HG03342 (cell line): ENCODE data around the gene HSH2D.
A peak's percentile ranks its signal among the peaks of the same experiment; 100 is the strongest.
"Not testable (repeated sequence)": the region's sequence is repeated elsewhere in the genome, so short reads cannot be mapped to it uniquely, and the experiment has no call there.

ENCODE experiments used
- ATAC-seq: cut with Tn5 transposase; IDR thresholded peaks from one replicate; pipeline ENCODE4 v1.9.1; 2021; ENCODE audit warnings: mild to moderate bottlenecking, moderate library complexity; ENCODE audit not compliant: unreplicated experiment

Gene HSH2D, protein sequence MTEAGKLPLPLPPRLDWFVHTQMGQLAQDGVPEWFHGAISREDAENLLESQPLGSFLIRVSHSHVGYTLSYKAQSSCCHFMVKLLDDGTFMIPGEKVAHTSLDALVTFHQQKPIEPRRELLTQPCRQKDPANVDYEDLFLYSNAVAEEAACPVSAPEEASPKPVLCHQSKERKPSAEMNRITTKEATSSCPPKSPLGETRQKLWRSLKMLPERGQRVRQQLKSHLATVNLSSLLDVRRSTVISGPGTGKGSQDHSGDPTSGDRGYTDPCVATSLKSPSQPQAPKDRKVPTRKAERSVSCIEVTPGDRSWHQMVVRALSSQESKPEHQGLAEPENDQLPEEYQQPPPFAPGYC

DNA sequence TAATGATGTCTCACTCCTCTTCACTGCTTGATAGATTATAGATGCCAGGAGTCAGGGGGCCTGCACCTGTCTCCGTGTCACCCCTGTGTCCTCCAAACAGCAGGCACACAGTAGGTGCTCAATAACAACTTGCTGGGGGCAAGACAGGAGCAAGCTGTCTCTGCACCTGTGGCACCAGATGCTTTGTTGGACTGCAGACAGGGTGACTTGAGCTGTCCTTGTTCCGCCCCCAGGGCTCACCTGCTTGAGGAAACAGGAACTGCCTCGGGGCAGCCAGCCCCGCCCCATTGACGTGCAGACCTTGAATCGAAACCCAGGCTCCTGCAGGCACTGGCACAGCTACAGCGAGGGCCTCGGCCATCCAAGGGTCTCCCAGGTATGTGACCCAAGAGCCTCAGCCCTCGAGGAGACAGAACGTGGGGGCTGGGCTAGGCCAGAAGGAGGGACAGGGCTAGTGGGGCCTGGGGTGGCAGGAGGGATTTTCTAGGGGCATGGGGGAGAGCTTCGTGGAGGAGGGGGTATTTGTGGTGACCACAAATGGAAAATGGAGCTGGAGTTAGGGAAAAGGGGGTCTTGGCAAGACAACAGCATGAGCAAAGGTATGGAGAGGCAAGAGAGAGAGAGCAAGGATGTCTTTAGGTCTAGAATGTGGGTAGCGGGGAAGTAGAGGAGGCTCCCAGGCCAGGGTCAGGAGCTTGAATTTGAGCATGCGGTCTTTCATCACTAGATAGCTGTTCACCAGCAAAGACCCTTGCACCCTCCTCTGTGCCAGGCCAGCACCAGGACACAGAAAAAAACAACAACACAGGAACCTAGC is at the start of gene HSH2D:
TSS of gene HSH2D (plus strand) at position 287 of the 817 bp plus-strand sequence. CDS start 5,066 bp downstream, outside the sequence.
- peak; percentile 61 for ATAC-seq

DNA sequence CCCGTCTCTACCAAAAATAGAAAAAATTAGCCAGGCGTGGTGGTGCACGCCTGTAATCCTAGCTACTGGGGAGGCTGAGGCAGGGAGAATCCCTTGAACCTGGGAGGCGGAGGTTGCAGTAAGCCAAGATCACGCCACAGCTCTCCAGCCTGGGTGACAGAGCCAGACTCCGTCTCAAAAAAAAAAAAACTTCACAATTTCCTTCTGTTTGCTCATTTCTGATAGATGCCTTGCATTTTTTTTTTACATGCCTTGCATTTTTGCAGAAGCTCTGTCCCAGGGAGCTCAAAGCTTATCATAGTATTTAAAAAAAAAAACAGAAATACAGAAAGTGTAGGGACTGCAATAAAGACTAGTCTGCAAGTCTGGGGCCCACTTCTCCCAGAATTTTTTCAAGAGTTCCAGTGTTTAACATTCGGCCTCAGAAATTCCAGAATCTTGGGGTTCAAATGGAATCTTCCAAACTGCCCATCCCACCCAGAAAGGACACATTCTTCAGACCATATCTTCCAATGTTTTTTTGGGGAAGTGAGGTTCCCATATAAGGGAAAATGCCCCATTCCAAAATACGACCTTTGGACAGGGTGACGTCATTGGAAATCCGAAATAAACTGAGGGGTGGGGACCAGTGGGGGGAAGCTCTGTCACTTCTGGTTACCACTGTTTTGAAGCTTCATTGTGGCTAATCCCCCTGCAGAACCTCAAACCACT is 49.0 kb upstream of the HSH2D start:
- no peak for ATAC-seq

DNA sequence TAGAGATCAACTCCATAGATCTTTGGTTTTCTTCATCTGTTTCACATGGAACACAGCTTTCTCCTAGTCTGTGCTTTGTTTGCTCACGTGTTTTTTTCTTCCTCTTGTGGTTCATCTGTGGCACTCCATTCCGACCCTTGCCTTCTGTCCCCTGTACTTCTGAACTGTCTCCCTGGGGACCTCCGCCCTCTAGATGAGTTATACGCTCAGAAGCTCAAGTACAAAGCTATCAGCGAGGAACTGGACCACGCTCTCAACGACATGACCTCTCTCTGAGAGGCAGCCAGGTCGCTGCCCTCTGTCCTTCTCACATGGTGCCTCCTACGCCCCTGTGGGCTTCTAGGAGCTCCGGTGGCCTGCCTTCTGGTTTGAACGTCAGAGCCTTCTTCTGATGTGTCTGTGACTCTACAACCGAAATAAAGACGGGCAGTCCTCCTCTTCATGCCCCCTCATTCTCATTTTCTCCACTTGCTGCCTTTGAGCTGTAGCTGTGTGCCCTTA is 48.4 kb upstream of the HSH2D start:
- no peak for ATAC-seq

- ATAC-seq = no peak
Observed at GRCh38 chr19:16096280-16096855, 47.1 kb upstream of the HSH2D start.

DNA sequence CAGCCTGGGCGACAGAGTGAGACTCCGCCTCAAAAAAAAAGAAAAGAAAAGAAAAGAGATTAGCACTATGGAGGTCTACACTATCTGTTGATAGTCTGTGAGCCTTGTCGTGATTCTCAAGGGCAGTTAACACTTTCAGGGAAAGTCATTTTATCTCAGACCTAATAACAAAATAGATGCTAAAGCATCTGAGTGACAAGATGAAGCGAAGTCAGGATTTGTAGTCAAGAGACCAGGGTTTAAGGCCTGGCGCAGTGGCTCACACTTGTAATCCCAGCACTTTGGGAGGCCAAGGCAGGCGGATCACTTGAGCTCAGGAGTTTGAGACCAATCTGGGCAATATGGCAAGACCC is 45.1 kb upstream of the HSH2D start:
- ATAC-seq = no peak

DNA sequence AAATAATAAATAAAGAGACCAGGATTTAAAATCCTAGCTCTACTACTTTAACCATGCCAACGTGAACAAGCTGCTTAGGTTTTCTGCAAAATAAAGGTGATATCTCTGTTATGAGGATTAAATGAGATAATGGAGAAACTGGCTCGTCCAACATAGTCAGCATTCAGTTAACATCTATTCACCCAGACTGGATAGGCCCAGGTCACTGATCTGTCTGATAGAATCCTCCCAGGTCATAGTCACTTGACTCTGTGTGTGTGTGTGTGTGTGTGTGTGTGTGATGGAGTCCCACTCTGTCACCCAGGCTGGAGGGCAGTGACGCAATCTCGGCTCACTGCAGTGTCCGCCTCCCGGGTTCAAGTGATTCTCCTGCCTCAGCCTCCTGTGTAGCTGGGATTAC is 44.7 kb upstream of the HSH2D start:
- no peak for ATAC-seq

DNA sequence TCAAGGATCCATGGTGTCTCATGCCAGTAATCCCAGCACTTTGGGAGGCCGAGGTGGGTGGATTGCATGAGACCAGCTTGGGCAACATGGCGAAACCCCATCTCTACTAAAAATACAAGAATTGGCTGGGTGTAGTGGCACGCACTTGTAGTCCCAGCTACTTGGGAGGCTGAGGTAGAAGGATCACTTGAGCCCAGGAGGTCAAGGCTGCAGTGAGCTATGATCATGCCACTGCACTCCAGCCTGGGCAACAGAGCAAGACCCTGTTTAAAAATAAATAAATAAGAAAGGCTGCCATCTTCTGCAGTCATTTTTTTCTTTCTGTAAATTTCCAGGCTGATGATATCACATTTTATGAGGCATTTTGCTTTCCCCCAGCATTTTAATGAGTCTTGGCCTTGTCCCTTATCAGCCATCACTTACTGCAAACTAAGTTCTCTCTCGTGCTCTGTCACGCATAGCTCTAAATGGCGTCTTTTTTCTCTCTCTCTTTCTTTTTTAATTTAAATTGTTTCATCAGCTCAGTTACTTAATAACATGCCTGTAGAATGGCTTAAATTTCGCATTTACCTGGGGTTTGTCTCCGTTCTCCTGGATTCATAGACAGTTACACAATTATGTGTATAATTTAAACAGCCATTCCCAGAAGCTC is 44.0 kb upstream of the HSH2D start:
- not testable (repeated sequence) for ATAC-seq

- ATAC-seq = no peak
Observed at GRCh38 chr19:16100524-16100923, 43.0 kb upstream of the HSH2D start.

- no peak for ATAC-seq
Observed at GRCh38 chr19:16104722-16105121, 38.8 kb upstream of the HSH2D start.

DNA sequence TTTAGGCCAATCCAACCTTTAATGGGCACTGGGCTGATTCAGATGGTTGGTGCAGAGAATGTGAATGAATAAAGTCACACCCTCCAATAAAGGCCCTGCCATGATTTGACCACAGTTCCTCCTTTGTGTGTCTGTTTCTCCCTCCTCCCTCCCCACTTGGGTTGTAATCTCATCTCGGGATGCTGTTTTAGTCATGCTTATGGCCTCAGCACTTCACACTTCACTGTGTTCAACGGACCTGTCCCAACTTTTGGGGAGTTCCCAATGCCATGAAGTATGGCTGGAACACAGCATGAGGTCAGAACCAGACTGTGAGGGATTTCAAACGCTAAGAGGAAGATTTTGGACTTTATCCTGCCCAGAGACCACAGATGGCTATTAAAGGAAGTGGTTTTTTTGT is 37.4 kb upstream of the HSH2D start:
- no peak for ATAC-seq

DNA sequence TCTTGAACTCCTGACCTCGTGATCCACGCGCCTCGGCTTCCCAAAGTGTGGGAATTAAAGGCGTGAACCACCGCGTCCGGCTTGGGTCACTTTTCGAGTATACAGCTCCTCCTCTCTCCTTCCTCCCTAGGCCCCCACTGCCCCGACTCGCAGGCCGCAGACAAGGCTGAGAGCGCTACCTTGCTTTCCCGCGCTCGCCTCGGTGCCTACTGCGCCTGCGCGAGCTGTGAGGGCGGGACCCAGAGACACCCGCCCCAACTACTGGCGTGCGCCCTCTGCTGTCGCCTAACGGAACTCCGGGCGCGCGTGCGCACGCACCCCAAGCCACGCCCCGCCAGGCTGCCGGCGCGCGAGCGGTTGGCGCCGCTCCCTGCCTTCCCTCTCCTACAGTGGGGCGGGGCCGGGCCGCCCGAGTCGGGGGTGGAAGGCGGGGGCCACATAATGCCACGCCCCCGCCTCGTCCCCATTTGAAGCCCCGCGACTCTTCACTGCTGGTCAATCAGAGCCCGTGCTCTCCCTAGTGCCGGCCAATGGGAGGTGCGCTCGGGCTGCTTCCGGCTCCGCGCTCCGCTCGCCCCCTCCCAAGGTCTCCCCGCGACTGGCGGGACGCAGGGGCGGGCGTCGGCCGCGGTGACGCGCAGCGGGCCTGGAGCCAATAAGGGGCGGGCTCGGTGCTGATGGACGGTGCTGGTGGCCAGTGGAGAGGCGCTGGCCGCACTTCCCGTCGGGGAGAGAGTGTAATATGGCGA is 32.2 kb upstream of the HSH2D start, which contains the start of gene RAB8A:
TSS of gene RAB8A (plus strand) at position 730 of the 749 bp plus-strand sequence. CDS start at position 743, 13 bp downstream.
- peak; percentile 84 for ATAC-seq

GRCh38 chr19:16111909-16112752 is 31.4 kb upstream of the HSH2D start:
- no peak for ATAC-seq

GRCh38 chr19:16112778-16113177 is 30.7 kb upstream of the HSH2D start:
- no peak for ATAC-seq

DNA sequence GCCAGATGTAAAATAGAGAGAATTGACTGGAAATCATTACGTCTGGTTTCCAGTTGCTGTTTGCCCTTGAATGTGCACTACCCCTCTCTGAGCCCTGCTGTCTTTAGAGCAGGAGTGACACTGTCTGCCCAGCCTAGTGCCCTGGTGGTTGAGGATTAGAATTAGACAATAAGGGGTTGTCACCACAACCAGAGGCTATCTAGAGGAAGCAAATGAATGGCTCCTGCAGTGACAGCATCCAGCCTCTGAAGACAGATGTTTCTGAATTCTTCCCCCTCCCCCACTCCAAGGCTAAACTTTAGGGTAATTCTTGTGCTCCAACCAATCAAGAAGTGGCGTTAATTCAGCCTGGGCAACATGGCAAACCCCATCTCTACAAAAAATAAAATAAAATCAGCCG is 29.8 kb upstream of the HSH2D start:
- ATAC-seq = no peak

DNA sequence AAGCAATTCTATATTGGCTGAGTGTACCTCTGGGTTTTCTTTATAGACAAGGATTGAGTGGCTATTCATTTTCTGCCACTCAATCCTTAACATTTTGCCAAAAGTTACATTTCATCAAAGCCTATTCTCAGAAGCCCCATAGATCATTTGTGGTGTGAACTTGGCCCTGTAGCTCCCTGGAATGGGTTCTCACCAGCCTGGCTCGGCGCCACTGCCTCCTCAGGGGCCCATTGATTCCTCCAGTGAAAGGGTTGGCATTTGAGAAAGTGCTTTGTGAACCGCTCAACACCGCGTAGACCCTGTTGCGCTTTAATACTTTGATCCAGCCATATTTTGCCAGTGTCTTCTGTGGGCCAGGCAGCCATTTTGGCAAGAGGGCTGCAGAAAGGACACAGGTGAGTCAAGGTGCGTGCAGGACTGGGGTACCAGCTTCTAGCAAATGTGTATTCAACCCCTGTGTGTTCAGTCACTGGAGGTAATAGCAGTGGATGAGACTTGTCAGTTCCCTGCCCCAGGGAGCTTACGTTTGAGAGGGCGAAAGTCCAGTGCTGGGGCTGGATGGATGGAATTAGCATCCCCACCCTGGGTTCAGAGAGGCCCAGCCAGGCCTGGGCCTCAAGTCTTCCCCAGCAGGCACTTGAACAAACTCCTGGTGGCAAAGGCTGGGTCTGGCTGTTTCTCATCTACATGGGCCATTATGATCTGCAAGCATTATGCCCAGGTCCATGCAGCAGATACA is 28.0 kb upstream of the HSH2D start:
- ATAC-seq = no peak

- no peak for ATAC-seq
Observed at GRCh38 chr19:16116067-16116466, 27.4 kb upstream of the HSH2D start.

DNA sequence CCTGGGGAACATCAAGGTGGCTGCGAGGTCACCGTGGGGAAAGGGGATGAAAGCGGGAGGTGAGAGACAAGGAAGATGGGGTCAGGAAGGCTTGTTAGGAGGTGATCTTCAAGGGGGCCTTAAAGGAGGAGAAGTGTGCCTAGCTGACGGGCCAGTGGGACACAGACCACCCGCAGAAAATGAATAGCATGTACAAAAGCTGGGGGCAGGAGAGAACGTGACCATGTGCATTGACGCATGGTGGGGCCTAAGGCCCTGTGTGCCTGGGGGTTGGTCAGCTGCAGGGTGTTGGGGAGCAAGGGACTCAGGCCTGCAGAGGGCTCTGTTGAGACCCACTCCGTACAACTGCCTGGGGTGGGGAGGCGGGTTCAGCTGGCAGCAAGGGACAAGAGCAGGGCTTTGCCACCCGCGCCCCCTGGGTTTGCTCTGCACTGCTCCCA is 25.9 kb upstream of the HSH2D start:
- no peak for ATAC-seq

DNA sequence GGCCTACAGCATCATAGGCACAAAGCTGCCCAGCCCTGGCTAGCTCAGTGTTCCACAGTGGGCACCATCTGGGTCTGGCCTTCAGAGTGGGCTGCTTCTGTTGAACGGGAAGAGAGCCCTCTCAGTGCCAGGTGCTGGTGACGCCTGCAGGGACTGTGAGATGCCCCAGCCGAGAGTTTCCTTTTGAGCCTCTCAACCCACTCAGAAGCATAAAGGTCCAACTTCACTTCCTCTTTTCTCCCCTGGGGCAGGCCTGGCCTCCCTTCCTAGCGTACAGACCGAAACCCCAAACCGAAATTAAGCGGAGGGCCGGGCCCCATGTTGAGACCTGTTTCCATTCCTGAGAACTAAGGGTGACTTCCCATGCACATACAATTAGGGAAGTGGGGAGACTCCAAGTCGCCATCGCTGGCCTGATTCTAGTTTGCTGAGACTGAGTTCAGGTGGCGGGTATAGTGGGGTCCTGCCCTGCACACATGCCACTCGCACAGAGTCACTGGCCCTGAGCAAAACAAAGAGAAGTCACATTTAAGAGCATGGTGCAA is 24.9 kb upstream of the HSH2D start:
- peak; percentile 70 for ATAC-seq
